B cell (primary cell): Measurements from ENCODE around the gene ITPR2.

Experiments
- EZH2 ChIP-seq: IDR thresholded peaks from 2 replicates; pipeline ENCODE4 v1.6.1; 2012; ENCODE audit warnings: borderline replicate concordance, low read depth, mild to moderate bottlenecking, moderate library complexity, low read length; ENCODE audit not compliant: insufficient read depth, poor library complexity, severe bottlenecking
- TF ChIP-seq, protein P1 (sequence below): fragments of 200-600 bp; IDR thresholded peaks from one replicate; pipeline ENCODE4 v1.8.0; 2022; ENCODE audit warnings: antibody characterized with exemption, mild to moderate bottlenecking

DNA sequence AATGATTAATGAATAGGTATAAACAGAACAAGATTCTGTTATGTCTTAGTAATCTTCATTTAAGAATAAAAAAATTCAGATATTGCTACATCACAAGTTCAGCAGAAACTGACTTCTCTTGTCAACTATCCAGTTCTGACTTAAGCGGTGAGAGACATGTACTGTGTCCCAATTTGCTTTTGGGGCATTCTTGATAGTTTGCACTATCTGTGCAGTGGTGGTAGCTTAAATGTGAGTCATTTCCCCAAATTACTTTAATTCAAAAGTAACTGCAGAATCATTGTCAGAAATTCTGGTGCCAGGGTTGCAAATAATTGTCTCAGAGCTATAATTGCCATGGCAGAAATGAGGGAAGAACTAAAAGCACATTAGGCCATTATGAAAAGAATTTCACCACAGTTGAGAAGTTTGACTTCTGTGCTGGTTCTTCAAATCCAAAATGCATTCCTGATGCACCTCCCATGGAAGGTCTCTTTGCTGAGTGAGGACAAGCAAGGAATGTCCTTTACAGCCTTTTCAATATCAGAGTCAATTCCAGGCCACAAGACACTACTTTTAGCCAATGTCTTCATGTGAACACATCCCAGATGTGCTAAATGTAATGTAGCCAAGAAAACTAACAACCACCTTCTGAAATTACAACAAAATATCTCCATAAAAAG lies 332.9 kb downstream of the ITPR2 start:
- TF ChIP-seq, protein P1, sequence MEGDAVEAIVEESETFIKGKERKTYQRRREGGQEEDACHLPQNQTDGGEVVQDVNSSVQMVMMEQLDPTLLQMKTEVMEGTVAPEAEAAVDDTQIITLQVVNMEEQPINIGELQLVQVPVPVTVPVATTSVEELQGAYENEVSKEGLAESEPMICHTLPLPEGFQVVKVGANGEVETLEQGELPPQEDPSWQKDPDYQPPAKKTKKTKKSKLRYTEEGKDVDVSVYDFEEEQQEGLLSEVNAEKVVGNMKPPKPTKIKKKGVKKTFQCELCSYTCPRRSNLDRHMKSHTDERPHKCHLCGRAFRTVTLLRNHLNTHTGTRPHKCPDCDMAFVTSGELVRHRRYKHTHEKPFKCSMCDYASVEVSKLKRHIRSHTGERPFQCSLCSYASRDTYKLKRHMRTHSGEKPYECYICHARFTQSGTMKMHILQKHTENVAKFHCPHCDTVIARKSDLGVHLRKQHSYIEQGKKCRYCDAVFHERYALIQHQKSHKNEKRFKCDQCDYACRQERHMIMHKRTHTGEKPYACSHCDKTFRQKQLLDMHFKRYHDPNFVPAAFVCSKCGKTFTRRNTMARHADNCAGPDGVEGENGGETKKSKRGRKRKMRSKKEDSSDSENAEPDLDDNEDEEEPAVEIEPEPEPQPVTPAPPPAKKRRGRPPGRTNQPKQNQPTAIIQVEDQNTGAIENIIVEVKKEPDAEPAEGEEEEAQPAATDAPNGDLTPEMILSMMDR = no peak
- no peak for TF ChIP-seq EZH2
